GM23338 (cell line): ENCODE measurements around the gene PRKAA2. TPM values are rescaled to one million over a fixed set of nuclear protein-coding genes. Genes with fewer than 3 reads are reported as not detected.

Source experiments
- ATAC-seq: fragments of 200-7000 bp; cut with Tn5 transposase; 3 replicates; pipeline ENCODE4 v1.9.1; 2020
- DNase-seq: peaks from one replicate; pipeline ENCODE4 v3.0.0-alpha.2; 2015; ENCODE audit warnings: low spot score
- H2AFZ ChIP-seq: fragments of 200-600 bp; sonication (generic); 2 replicates; pipeline ENCODE4 v1.8.0; 2016; ENCODE audit warnings: antibody characterized with exemption, mild to moderate bottlenecking, moderate library complexity
- H3F3A ChIP-seq: fragments of 200-600 bp; sonication (generic); replicated peaks from 2 replicates; pipeline ENCODE4 v1.8.0; 2017; ENCODE audit warnings: antibody characterized with exemption, mixed run types, low read depth
- H3K27ac ChIP-seq: fragments of 200-600 bp; sonication (generic); 2 replicates; pipeline ENCODE4 v1.6.1; 2016; ENCODE audit warnings: low read depth
- H3K27me3 ChIP-seq: fragments of 200-600 bp; sonication (generic); 2 replicates; pipeline ENCODE4 v1.8.0; 2016; ENCODE audit warnings: mild to moderate bottlenecking, mixed run types, moderate library complexity; ENCODE audit not compliant: insufficient read depth
- H3K36me3 ChIP-seq: fragments of 200-600 bp; sonication (generic); 2 replicates; pipeline ENCODE4 v1.8.0; 2016; ENCODE audit warnings: mild to moderate bottlenecking; ENCODE audit not compliant: insufficient read depth
- H3K4me1 ChIP-seq: fragments of 200-600 bp; sonication (generic); 2 replicates; pipeline ENCODE4 v1.8.0; 2016; ENCODE audit warnings: mild to moderate bottlenecking, moderate library complexity; ENCODE audit not compliant: insufficient read depth
- H3K4me2 ChIP-seq: fragments of 200-600 bp; sonication (generic); 2 replicates; pipeline ENCODE4 v1.7.1; 2017; ENCODE audit warnings: mixed run types
- H3K4me3 ChIP-seq: fragments of 200-600 bp; sonication (generic); 2 replicates; pipeline ENCODE4 v1.6.1; 2016; ENCODE audit warnings: mixed run types
- H3K79me2 ChIP-seq: fragments of 200-600 bp; sonication (generic); replicated peaks from 2 replicates; pipeline ENCODE4 v1.8.0; 2017; ENCODE audit warnings: mild to moderate bottlenecking; ENCODE audit not compliant: insufficient read depth
- H3K9me2 ChIP-seq: fragments of 200-600 bp; sonication (generic); 2 replicates; pipeline ENCODE4 v1.8.0; 2017; ENCODE audit not compliant: insufficient read depth
- H4K20me1 ChIP-seq: fragments of 200-600 bp; sonication (generic); replicated peaks from 2 replicates; pipeline ENCODE4 v1.8.0; 2017; ENCODE audit warnings: mild to moderate bottlenecking; ENCODE audit not compliant: insufficient read depth
- H3K27ac Mint-ChIP-seq: 2 replicates; pipeline ENCODE4 v1.8.0; 2020; ENCODE audit warnings: inconsistent platforms, mild to moderate bottlenecking, moderate library complexity, mixed read lengths
- H3K27me3 Mint-ChIP-seq: 3 replicates; pipeline ENCODE4 v1.8.0; 2022; ENCODE audit warnings: low read depth, mild to moderate bottlenecking, moderate library complexity, mixed read lengths, inconsistent platforms; ENCODE audit not compliant: insufficient read depth, poor library complexity
- H3K36me3 Mint-ChIP-seq: 3 replicates; pipeline ENCODE4 v1.8.0; 2021; ENCODE audit warnings: low read depth, mild to moderate bottlenecking, inconsistent platforms, moderate library complexity, mixed read lengths
- H3K4me1 Mint-ChIP-seq: 3 replicates; pipeline ENCODE4 v1.8.0; 2020; ENCODE audit warnings: mild to moderate bottlenecking, inconsistent platforms, mixed read lengths
- H3K4me3 Mint-ChIP-seq: 3 replicates; pipeline ENCODE4 v1.8.0; 2021; ENCODE audit warnings: moderate library complexity, mild to moderate bottlenecking, inconsistent platforms, mixed read lengths
- H3K9me3 Mint-ChIP-seq: 3 replicates; pipeline ENCODE4 v1.8.0; 2020; ENCODE audit warnings: moderate library complexity, mild to moderate bottlenecking, inconsistent platforms, mixed read lengths
- CTCF ChIP-seq, 2 experiments: fragments of 200-600 bp in 1 of 2; sonication (generic) in 1 of 2; conservative IDR thresholded peaks; 2 replicates each; pipeline versions ENCODE4 v1.5.1 to v1.6.1; 2016 to 2017; ENCODE audit warnings: antibody characterized with exemption in 2 of 2, low read depth in 2 of 2, mild to moderate bottlenecking in 2 of 2, moderate library complexity in 1 of 2
- EZH2 ChIP-seq: fragments of 200-600 bp; sonication (generic); IDR thresholded peaks from one replicate; pipeline ENCODE4 v1.8.0; 2017; ENCODE audit warnings: antibody characterized with exemption, mild to moderate bottlenecking, low read depth; ENCODE audit not compliant: unreplicated experiment
- JUNB ChIP-seq: IDR thresholded peaks from one replicate; pipeline ENCODE4 v1.6.1; 2016; ENCODE audit warnings: antibody characterized with exemption; ENCODE audit not compliant: unreplicated experiment
- REST ChIP-seq: IDR thresholded peaks from one replicate; pipeline ENCODE4 v1.6.1; 2018; ENCODE audit warnings: antibody characterized with exemption; ENCODE audit not compliant: unreplicated experiment
- STAT1 ChIP-seq: IDR thresholded peaks from one replicate; pipeline ENCODE4 v1.6.1; 2016; ENCODE audit warnings: antibody characterized with exemption; ENCODE audit not compliant: unreplicated experiment
- ZNF114 ChIP-seq: fragments of 250-450 bp; sonication (Bioruptor Pico); IDR thresholded peaks from 2 replicates; pipeline ENCODE4 v1.5.0; 2020; ENCODE audit warnings: mild to moderate bottlenecking, moderate library complexity
- polyA plus RNA-seq: library from polyadenylated mRNA; unstranded; fragments of >200 nt; fragmentation: Nextera tagmentation; extraction: Ambion mirVana; gene quantifications from 2 replicates; pipeline ENCODE4 v1.2.1, GENCODE V29; 2016
- total RNA-seq: library from RNA; depleted of rRNA; stranded (reverse); fragments of >200 nt; shearing (Covaris generic); gene quantifications from 2 replicates; pipeline ENCODE4 v1.2.3, GENCODE V29; 2014
- TF ChIP-seq, protein P1 (sequence below): fragments of 250-450 bp; sonication (Bioruptor Pico); IDR thresholded peaks from 2 replicates; pipeline ENCODE4 v1.5.0; 2020; ENCODE audit warnings: mild to moderate bottlenecking, moderate library complexity
- TF ChIP-seq, protein P2 (sequence below): IDR thresholded peaks from 2 replicates; pipeline ENCODE4 v1.6.1; 2016; ENCODE audit warnings: antibody characterized with exemption

The PRKAA2 gene
- total and polyA plus RNA-seq, 2 experiments from 2014 or later = 3.0 to 8.7 TPM

DNA sequence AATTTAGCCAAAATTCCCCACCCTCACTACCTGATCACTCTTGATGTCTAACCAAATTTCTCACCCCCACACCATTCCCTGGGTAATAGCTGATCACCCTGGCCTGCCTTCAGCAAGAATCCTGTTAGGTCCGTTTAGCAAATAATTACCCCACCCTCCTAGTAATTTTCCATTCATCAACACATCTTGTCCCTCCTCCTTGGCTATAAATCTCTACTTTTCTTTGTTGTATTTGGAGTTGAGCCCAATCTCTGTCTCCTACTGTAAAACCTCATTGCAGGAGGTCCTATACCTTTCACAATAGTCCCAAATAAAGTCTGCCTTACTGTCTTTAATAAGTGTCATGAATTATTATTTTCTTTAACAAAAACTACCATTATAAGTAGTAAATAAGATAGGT lies 6.9 kb upstream of the PRKAA2 start (continued):
- TF ChIP-seq, protein P1, sequence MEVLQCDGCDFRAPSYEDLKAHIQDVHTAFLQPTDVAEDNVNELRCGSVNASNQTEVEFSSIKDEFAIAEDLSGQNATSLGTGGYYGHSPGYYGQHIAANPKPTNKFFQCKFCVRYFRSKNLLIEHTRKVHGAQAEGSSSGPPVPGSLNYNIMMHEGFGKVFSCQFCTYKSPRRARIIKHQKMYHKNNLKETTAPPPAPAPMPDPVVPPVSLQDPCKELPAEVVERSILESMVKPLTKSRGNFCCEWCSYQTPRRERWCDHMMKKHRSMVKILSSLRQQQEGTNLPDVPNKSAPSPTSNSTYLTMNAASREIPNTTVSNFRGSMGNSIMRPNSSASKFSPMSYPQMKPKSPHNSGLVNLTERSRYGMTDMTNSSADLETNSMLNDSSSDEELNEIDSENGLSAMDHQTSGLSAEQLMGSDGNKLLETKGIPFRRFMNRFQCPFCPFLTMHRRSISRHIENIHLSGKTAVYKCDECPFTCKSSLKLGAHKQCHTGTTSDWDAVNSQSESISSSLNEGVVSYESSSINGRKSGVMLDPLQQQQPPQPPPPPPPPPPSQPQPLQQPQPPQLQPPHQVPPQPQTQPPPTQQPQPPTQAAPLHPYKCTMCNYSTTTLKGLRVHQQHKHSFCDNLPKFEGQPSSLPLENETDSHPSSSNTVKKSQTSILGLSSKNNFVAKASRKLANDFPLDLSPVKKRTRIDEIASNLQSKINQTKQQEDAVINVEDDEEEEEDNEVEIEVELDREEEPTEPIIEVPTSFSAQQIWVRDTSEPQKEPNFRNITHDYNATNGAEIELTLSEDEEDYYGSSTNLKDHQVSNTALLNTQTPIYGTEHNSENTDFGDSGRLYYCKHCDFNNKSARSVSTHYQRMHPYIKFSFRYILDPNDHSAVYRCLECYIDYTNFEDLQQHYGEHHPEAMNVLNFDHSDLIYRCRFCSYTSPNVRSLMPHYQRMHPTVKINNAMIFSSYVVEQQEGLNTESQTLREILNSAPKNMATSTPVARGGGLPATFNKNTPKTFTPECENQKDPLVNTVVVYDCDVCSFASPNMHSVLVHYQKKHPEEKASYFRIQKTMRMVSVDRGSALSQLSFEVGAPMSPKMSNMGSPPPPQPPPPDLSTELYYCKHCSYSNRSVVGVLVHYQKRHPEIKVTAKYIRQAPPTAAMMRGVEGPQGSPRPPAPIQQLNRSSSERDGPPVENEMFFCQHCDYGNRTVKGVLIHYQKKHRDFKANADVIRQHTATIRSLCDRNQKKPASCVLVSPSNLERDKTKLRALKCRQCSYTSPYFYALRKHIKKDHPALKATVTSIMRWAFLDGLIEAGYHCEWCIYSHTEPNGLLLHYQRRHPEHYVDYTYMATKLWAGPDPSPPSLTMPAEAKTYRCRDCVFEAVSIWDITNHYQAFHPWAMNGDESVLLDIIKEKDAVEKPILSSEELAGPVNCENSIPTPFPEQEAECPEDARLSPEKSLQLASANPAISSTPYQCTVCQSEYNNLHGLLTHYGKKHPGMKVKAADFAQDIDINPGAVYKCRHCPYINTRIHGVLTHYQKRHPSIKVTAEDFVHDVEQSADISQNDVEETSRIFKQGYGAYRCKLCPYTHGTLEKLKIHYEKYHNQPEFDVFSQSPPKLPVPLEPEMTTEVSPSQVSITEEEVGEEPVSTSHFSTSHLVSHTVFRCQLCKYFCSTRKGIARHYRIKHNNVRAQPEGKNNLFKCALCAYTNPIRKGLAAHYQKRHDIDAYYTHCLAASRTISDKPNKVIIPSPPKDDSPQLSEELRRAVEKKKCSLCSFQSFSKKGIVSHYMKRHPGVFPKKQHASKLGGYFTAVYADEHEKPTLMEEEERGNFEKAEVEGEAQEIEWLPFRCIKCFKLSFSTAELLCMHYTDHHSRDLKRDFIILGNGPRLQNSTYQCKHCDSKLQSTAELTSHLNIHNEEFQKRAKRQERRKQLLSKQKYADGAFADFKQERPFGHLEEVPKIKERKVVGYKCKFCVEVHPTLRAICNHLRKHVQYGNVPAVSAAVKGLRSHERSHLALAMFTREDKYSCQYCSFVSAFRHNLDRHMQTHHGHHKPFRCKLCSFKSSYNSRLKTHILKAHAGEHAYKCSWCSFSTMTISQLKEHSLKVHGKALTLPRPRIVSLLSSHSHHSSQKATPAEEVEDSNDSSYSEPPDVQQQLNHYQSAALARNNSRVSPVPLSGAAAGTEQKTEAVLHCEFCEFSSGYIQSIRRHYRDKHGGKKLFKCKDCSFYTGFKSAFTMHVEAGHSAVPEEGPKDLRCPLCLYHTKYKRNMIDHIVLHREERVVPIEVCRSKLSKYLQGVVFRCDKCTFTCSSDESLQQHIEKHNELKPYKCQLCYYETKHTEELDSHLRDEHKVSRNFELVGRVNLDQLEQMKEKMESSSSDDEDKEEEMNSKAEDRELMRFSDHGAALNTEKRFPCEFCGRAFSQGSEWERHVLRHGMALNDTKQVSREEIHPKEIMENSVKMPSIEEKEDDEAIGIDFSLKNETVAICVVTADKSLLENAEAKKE (CRISPR knock-in tag) = no peak

GRCh38 chr1:56639211-56639610 lies 5.9 kb upstream of the PRKAA2 start:
- Mint-ChIP-seq H3K27ac (no peak overlapping the region), H3K4me1 (peaks cover 3% of the 10 kb centered on the region), H3K27me3 (peaks cover 6% of the 10 kb centered on the region), H3K4me3 (no peak overlapping the region), H3K9me3 (no peaks in the 10 kb centered on the region), H3K36me3 (no peaks in the 10 kb centered on the region)
- H3K27ac ChIP-seq = no peak overlapping the region
- H4K20me1 ChIP-seq = no peaks in the 10 kb centered on the region
- H2AFZ ChIP-seq = no peak overlapping the region
- H3K4me3 ChIP-seq = no peak overlapping the region
- peaks cover under 1% of the 10 kb centered on the region; the same call in 1 of the 2 replicates for H3F3A ChIP-seq
- H3K27me3 ChIP-seq = peaks cover 45% of the 10 kb centered on the region
- ATAC-seq = no peak
- H3K36me3 ChIP-seq = no peaks in the 10 kb centered on the region
- no peaks in the 10 kb centered on the region for H3K79me2 ChIP-seq
- DNase-seq = no peak
- no peak overlapping the region for H3K4me2 ChIP-seq
- H3K4me1 ChIP-seq = peaks cover 4% of the 10 kb centered on the region
- no peaks in the 10 kb centered on the region for H3K9me2 ChIP-seq
- TF ChIP-seq REST (no peak), STAT1 (no peak), CTCF (conservative IDR thresholded peaks at IDR 0.05; ENCODE audit: low read depth in 2 of 2) (no peak), ZNF114 (CRISPR knock-in tag) (no peak), JUNB (no peak), EZH2 (no peak)
- TF ChIP-seq, protein P2, sequence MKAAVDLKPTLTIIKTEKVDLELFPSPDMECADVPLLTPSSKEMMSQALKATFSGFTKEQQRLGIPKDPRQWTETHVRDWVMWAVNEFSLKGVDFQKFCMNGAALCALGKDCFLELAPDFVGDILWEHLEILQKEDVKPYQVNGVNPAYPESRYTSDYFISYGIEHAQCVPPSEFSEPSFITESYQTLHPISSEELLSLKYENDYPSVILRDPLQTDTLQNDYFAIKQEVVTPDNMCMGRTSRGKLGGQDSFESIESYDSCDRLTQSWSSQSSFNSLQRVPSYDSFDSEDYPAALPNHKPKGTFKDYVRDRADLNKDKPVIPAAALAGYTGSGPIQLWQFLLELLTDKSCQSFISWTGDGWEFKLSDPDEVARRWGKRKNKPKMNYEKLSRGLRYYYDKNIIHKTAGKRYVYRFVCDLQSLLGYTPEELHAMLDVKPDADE = no peak
